Retinal pigment epithelial cell (primary cell): ENCODE data around the gene GIPC1.

Source experiments
- DNase-seq: peaks from one replicate; pipeline ENCODE4 v3.0.0-alpha.2; 2010; ENCODE audit warnings: low read depth
- H3K4me3 ChIP-seq: 2 replicates; pipeline ENCODE4 v1.5.1; 2011; ENCODE audit warnings: mild to moderate bottlenecking, low read length, control low read depth, moderate library complexity
- TF ChIP-seq, protein P1 (sequence below): conservative IDR thresholded peaks from 2 replicates; pipeline ENCODE4 v1.5.1; 2011; ENCODE audit warnings: low read depth, low read length, control low read depth, inconsistent platforms

The GIPC1 gene

DNA sequence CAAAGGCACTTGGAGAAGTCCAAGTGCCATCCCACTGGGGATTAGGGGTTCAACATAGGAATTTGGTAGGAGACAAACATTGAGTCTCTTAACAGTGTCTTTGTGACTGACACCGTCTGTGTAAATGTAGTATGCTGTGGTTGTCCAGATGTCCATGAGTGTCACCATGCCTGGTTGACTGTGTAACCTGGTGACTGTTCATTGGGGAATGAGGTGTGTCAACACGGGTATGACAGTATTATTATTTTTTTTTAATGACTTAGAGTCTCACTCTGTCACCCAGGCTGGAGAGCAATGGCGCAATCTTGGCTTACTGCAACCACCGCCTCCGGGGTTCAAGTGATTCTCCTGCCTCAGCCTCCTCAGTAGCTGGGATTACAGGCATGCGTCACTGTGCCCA is 46.6 kb downstream of the GIPC1 start:
- DNase-seq, result no peak
- TF ChIP-seq, protein P1, sequence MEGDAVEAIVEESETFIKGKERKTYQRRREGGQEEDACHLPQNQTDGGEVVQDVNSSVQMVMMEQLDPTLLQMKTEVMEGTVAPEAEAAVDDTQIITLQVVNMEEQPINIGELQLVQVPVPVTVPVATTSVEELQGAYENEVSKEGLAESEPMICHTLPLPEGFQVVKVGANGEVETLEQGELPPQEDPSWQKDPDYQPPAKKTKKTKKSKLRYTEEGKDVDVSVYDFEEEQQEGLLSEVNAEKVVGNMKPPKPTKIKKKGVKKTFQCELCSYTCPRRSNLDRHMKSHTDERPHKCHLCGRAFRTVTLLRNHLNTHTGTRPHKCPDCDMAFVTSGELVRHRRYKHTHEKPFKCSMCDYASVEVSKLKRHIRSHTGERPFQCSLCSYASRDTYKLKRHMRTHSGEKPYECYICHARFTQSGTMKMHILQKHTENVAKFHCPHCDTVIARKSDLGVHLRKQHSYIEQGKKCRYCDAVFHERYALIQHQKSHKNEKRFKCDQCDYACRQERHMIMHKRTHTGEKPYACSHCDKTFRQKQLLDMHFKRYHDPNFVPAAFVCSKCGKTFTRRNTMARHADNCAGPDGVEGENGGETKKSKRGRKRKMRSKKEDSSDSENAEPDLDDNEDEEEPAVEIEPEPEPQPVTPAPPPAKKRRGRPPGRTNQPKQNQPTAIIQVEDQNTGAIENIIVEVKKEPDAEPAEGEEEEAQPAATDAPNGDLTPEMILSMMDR, result no peak
- H3K4me3 ChIP-seq, result no peak overlapping the region

- TF ChIP-seq, protein P1, result no peak
- DNase-seq, result no peak
- H3K4me3 ChIP-seq, result no peak overlapping the region
Measured at GRCh38 chr19:14446336-14447036, 49.4 kb downstream of the GIPC1 start.

DNA sequence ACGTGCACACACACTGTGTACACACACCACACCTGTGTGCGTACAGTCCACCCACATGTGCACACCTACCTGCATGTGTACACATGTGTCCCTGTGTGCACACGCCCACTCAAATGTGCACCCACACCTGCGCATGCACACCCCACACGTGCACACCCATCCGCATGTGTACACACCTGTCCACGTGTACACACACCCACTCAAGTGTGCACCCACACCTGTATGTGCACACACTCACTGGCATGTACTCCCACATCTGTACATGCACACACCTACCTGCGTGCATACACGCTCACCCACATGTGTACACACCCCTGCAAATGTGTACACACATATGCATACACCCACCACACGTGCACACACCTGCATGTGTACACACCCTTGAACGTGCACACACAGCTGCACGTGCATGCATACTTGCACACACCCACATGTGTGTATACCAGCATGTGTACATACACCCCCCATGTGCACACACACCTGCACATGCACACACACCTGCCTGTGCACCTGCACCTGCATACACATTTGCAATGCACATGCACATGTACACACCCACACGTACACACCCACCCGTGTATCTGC is 52.2 kb downstream of the GIPC1 start:
- H3K4me3 ChIP-seq, result no peak overlapping the region
- no peak for DNase-seq
- TF ChIP-seq, protein P1, result no peak

DNA sequence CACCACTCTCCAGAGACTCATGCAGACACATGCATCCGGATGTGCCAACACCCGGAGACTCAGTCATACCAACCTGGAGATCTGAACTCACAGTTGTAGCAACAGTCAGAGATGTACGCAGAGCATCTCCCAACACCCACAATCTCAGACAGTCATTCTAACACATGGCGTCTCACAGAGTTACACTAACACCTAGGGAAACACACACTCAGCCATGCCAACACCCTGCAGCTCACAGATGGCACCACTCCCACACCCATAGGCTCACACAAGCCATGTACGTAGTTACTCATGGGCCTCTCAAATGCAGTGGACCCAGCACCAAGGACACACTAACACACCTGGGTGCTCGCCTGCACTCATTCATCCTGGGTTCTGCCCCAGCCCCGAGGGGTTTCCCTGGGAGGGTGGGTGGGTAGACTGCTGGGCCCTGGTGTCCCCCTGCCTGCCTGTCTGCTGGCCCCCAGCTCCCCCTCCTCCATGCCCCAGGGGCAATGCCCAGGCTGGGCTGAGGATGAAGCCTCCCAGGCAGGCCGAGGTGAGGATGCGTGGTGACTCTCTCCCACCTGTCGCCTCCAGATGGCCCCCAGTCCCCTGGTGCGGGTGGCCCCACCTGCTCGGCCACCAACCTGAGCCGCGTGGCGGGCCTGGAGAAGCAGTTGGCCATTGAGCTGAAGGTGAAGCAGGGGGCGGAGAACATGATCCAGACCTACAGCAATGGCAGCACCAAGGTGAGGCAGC is 52.9 kb downstream of the GIPC1 start:
- H3K4me3 ChIP-seq, result no peak overlapping the region
- DNase-seq, result no peak
- TF ChIP-seq, protein P1, result no peak

DNA sequence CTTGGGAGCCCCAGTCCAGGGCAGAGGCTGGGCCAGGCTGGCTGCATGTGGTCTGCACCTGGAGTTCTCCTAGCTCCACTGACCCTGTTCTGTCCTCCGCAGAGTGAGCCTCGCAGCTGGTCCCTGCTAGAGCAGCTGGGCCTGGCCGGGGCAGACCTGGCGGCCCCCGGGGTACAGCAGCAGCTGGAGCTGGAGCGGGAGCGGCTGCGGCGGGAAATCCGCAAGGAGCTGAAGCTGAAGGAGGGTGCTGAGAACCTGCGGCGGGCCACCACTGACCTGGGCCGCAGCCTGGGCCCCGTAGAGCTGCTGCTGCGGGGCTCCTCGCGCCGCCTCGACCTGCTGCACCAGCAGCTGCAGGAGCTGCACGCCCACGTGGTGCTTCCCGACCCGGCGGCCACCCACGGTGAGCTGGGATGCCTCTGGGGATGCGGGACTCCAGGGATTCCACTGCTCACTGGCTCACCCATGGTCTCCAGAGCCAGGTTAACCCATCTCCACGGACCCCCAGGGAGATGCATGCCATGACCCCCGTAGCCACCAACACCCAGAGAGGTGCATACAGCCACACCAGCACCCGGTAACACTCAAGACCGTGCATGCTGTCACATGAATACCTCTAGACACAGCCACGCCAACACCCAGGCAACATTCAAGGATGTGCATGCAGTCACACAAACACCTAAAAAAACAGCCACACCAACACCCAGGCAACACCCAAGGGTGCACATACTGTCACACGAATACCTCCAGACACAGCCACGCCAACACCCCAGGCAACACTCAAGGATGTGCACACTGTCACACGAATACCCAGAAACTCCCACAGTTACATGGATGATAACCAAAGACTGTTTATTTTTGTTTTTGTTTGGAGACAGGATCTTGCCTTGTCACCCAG is 54.6 kb downstream of the GIPC1 start:
- no peak for DNase-seq
- TF ChIP-seq, protein P1, result no peak
- no peak overlapping the region for H3K4me3 ChIP-seq

GRCh38 chr19:14440049-14440448 is 55.9 kb downstream of the GIPC1 start:
- no peak overlapping the region for H3K4me3 ChIP-seq
- TF ChIP-seq, protein P1, result no peak
- no peak for DNase-seq
